Neutrophil (primary cell): ENCODE results near the gene PRPF6.

Experiments
- H3K27ac ChIP-seq: fragments of 200-600 bp; sonication (generic); 2 replicates; pipeline ENCODE4 v1.5.1; 2016; ENCODE audit warnings: mild to moderate bottlenecking, moderate library complexity
- H3K27me3 ChIP-seq: fragments of 200-600 bp; sonication (generic); 2 replicates; pipeline ENCODE4 v1.6.0; 2016; ENCODE audit warnings: mild to moderate bottlenecking
- H3K36me3 ChIP-seq: fragments of 200-600 bp; sonication (generic); 2 replicates; pipeline ENCODE4 v1.5.1; 2017
- H3K4me1 ChIP-seq, 2 experiments: fragments of 200-600 bp in 1 of 2; sonication (generic) in 1 of 2; 1 replicate in 1 of 2; 2 replicates in 1 of 2; pipeline versions ENCODE4 v1.5.1 to v1.6.1; 2013 to 2016; ENCODE audit warnings: low read depth in 1 of 2, low read length in 1 of 2, mild to moderate bottlenecking in 1 of 2, moderate library complexity in 1 of 2; ENCODE audit not compliant: control insufficient read depth in 1 of 2, insufficient read depth in 1 of 2
- H3K4me3 ChIP-seq, 2 experiments: fragments of 200-600 bp in 1 of 2; sonication (generic) in 1 of 2; 1 replicate in 1 of 2; 2 replicates in 1 of 2; pipeline ENCODE4 v1.5.1; 2013 to 2016; ENCODE audit warnings: low read depth in 1 of 2, low read length in 1 of 2, mild to moderate bottlenecking in 1 of 2, moderate library complexity in 1 of 2
- H3K9me3 ChIP-seq: fragments of 200-600 bp; sonication (generic); 2 replicates; pipeline ENCODE4 v1.5.1; 2016
- CTCF ChIP-seq: fragments of 200-600 bp; sonication (generic); IDR thresholded peaks from 2 replicates; pipeline ENCODE4 v1.5.1; 2016; ENCODE audit warnings: antibody characterized with exemption

The PRPF6 gene

GRCh38 chr20:64080013-64080812 lies 99.3 kb downstream of the PRPF6 start, which contains the start of gene OPRL1:
OPRL1 (plus strand) TSS chr20:64080082; CDS start chr20:64092721, 12,639 bp downstream.
- Histone ChIP-seq H3K9me3 (no peaks in the 10 kb centered on the region), H3K27ac (peak within 1 kb of the TSS; percentile 99), H3K27me3 (peaks cover 17% of the 10 kb centered on the region), H3K4me1 (peaks cover 66 to 75% of the 10 kb centered on the region in 2 experiments), H3K36me3 (peaks cover 20% of the 10 kb centered on the region), H3K4me3 (peak within 1 kb of the TSS; percentile 99 to 100)
- TF ChIP-seq CTCF: no peak

- TF ChIP-seq CTCF: no peak
- no peaks in the 10 kb centered on the region for H3K9me3 ChIP-seq
- peaks cover 25% of the 10 kb centered on the region for H3K27me3 ChIP-seq
- H3K4me1 ChIP-seq: peaks cover 58 to 67% of the 10 kb centered on the region in 2 experiments
- peak overlapping the region; percentile 97 to 100 for H3K4me3 ChIP-seq
- H3K36me3 ChIP-seq: peaks cover 12% of the 10 kb centered on the region
- peak overlapping the region; percentile 99 for H3K27ac ChIP-seq
Observed at GRCh38 chr20:64080813-64081623, 100.1 kb downstream of the PRPF6 start.

- Histone ChIP-seq H3K4me1 (peaks cover 53 to 61% of the 10 kb centered on the region in 2 experiments), H3K36me3 (peaks cover 7% of the 10 kb centered on the region), H3K9me3 (no peaks in the 10 kb centered on the region), H3K27ac (peak overlapping the region; percentile 99), H3K4me3 (peak overlapping the region; percentile 97 to 100), H3K27me3 (peaks cover 28% of the 10 kb centered on the region)
- TF ChIP-seq CTCF: no peak
Observed at GRCh38 chr20:64081624-64081964, 100.7 kb downstream of the PRPF6 start.

- no peak for TF ChIP-seq CTCF
- Histone ChIP-seq H3K36me3 (peaks cover 4% of the 10 kb centered on the region), H3K4me1 (peaks cover 51 to 57% of the 10 kb centered on the region in 2 experiments), H3K9me3 (no peaks in the 10 kb centered on the region), H3K27me3 (peaks cover 28% of the 10 kb centered on the region), H3K4me3 (peak overlapping the region; percentile 97 to 100), H3K27ac (peak overlapping the region; percentile 99)
Observed at GRCh38 chr20:64082126-64082731, 101.3 kb downstream of the PRPF6 start.
